ENCODE measurements around the gene B4GALNT2. TPM values are rescaled to one million over a fixed set of nuclear protein-coding genes. Genes with fewer than 3 reads are reported as not detected.

B4GALNT2 gene
- total RNA-seq, 1 donor from 2014 or later = not detected

GRCh38 chr17:49224997-49225337, 92.4 kb downstream of the B4GALNT2 start:
- intact Hi-C loops (cut with micrococcal nuclease) = loop anchor here (5.0 kb wide), 1 partner anchor 43 kb away; no protein-coding TSS in a partner anchor
- Histone ChIP-seq H3K27ac (replicated peaks) (no peak overlapping the region), H3K27me3 (ENCODE audit: low read depth) (peaks cover 72% of the 10 kb centered on the region), H3K9me3 (replicated peaks) (no peaks in the 10 kb centered on the region), H3K4me3 (peak overlapping the region; percentile 58), H3K4me1 (peaks cover 35% of the 10 kb centered on the region), H3K36me3 (no peaks in the 10 kb centered on the region)
- DNase-seq = no peak
- no peak for TF ChIP-seq CTCF (IDR thresholded peaks at IDR 0.05; ENCODE audit: borderline replicate concordance)

- Histone ChIP-seq H3K9me3 (replicated peaks) (no peaks in the 10 kb centered on the region), H3K27me3 (ENCODE audit: low read depth) (peaks cover 65% of the 10 kb centered on the region)
- DNase-seq = no peak
Measured at GRCh38 chr17:49225554-49226236, 93.1 kb downstream of the B4GALNT2 start.

More at GRCh38 chr17:49225554-49226236, 93.1 kb downstream of the B4GALNT2 start:
- peaks cover 41% of the 10 kb centered on the region for H3K4me1 ChIP-seq
- intact Hi-C loops (cut with micrococcal nuclease) = loop anchor here (5.0 kb wide), 1 partner anchor 43 kb away; no protein-coding TSS in a partner anchor
- no peak overlapping the region for H3K27ac ChIP-seq (replicated peaks)
- no peaks in the 10 kb centered on the region for H3K36me3 ChIP-seq
- H3K4me3 ChIP-seq = no peak overlapping the region
- TF ChIP-seq CTCF (IDR thresholded peaks at IDR 0.05; ENCODE audit: borderline replicate concordance) = no peak

Other genes with a start within 250 kb of the B4GALNT2 start
- 466 TPM for gene ATP5MC1, start 240.0 kb upstream of the B4GALNT2 start, total RNA-seq
- 39.4 TPM for gene UBE2Z, start 224.4 kb upstream of the B4GALNT2 start, total RNA-seq
- 111 TPM for gene SNF8, start 187.9 kb upstream of the B4GALNT2 start, total RNA-seq
- not detected for gene GIP, start 164.2 kb upstream of the B4GALNT2 start, total RNA-seq
- not detected for gene IGF2BP1, start 135.4 kb upstream of the B4GALNT2 start, total RNA-seq
- gene GNGT2, start 77.8 kb downstream of the B4GALNT2 start, total RNA-seq = 2.2 TPM
- gene ABI3, start 77.9 kb downstream of the B4GALNT2 start, total RNA-seq = 4.9 TPM
- gene PHOSPHO1, start 98.0 kb downstream of the B4GALNT2 start, total RNA-seq = 0.52 TPM
- gene ZNF652, start 229.5 kb downstream of the B4GALNT2 start, total RNA-seq = 19.2 TPM

All from left ventricle myocardium inferior (tissue), 1 donor.